Measurements from ENCODE around the gene RTKN2.

RTKN2 gene

DNA sequence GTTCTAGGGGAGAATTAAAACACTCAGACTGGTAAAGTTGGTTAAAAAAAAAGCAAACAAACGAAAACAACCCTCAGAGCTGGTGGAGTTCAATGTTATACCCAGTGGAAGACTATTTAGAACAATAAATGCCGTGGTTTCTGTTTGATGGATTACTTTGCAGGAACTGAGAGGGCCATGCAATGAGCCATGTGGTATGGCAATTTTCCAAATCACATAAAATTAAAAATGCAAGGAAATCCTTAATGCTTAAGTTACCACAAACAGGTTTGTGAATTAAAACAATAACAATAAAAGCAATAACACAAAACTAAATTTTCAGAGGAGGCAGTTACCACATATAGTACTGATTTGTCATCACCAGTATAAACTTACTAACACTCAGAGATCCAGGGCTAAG is 96.9 kb downstream of the RTKN2 start:
- TF ChIP-seq, protein P1, sequence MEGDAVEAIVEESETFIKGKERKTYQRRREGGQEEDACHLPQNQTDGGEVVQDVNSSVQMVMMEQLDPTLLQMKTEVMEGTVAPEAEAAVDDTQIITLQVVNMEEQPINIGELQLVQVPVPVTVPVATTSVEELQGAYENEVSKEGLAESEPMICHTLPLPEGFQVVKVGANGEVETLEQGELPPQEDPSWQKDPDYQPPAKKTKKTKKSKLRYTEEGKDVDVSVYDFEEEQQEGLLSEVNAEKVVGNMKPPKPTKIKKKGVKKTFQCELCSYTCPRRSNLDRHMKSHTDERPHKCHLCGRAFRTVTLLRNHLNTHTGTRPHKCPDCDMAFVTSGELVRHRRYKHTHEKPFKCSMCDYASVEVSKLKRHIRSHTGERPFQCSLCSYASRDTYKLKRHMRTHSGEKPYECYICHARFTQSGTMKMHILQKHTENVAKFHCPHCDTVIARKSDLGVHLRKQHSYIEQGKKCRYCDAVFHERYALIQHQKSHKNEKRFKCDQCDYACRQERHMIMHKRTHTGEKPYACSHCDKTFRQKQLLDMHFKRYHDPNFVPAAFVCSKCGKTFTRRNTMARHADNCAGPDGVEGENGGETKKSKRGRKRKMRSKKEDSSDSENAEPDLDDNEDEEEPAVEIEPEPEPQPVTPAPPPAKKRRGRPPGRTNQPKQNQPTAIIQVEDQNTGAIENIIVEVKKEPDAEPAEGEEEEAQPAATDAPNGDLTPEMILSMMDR (IDR thresholded peaks at IDR 0.05; ENCODE audit: insufficient read depth, low read length), result no peak
- TF ChIP-seq SPI1 (IDR thresholded peaks at IDR 0.05; ENCODE audit: borderline replicate concordance, low read depth) (no peak), POLR2AphosphoS5 (IDR thresholded peaks at IDR 0.05; ENCODE audit: low read depth) (no peak), GABPA (IDR thresholded peaks at IDR 0.05; ENCODE audit: low read depth) (no peak)
- TF ChIP-seq, protein P2, sequence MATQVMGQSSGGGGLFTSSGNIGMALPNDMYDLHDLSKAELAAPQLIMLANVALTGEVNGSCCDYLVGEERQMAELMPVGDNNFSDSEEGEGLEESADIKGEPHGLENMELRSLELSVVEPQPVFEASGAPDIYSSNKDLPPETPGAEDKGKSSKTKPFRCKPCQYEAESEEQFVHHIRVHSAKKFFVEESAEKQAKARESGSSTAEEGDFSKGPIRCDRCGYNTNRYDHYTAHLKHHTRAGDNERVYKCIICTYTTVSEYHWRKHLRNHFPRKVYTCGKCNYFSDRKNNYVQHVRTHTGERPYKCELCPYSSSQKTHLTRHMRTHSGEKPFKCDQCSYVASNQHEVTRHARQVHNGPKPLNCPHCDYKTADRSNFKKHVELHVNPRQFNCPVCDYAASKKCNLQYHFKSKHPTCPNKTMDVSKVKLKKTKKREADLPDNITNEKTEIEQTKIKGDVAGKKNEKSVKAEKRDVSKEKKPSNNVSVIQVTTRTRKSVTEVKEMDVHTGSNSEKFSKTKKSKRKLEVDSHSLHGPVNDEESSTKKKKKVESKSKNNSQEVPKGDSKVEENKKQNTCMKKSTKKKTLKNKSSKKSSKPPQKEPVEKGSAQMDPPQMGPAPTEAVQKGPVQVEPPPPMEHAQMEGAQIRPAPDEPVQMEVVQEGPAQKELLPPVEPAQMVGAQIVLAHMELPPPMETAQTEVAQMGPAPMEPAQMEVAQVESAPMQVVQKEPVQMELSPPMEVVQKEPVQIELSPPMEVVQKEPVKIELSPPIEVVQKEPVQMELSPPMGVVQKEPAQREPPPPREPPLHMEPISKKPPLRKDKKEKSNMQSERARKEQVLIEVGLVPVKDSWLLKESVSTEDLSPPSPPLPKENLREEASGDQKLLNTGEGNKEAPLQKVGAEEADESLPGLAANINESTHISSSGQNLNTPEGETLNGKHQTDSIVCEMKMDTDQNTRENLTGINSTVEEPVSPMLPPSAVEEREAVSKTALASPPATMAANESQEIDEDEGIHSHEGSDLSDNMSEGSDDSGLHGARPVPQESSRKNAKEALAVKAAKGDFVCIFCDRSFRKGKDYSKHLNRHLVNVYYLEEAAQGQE (IDR thresholded peaks at IDR 0.05; ENCODE audit: insufficient replicate concordance, low read depth), result no peak
- no peaks in the 10 kb centered on the region for H3K27me3 ChIP-seq (ENCODE audit: insufficient read depth, poor library complexity, severe bottlenecking)
- DNase-seq (ENCODE audit: low read depth in 1 of 2, low spot score in 1 of 2), result no peak
- no peak overlapping the region for H3K4me3 ChIP-seq (replicated peaks; ENCODE audit: insufficient read depth, low read length)
- no peak overlapping the region for H3K27ac ChIP-seq (replicated peaks)

DNA sequence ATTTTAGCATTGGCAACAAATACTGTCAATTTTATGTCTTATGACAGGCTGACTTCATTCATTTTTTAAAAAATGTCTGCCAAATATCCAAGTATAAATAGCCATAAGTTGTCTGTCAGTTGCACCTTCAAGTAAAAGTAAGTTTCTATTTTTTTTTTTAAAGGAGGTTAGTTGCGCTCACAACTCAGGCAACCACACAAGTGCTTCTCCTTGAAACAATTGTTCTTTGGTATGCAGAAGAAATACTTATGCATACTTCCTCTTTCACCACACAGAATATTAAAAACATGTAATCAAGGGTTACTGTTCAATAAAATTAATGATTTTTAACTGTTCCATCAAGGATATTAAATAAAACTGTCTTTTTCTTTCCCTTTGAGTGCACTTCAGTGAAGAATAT is 97.9 kb downstream of the RTKN2 start:
- TF ChIP-seq, protein P1 (IDR thresholded peaks at IDR 0.05; ENCODE audit: insufficient read depth, low read length), result no peak
- TF ChIP-seq POLR2AphosphoS5 (IDR thresholded peaks at IDR 0.05; ENCODE audit: low read depth), result no peak
- TF ChIP-seq, protein P2 (IDR thresholded peaks at IDR 0.05; ENCODE audit: insufficient replicate concordance, low read depth), result no peak
- TF ChIP-seq GABPA (IDR thresholded peaks at IDR 0.05; ENCODE audit: low read depth), result no peak
- TF ChIP-seq SPI1 (IDR thresholded peaks at IDR 0.05; ENCODE audit: borderline replicate concordance, low read depth), result no peak
- Histone ChIP-seq H3K4me3 (replicated peaks; ENCODE audit: insufficient read depth, low read length) (no peak overlapping the region), H3K27ac (replicated peaks) (no peak overlapping the region), H3K27me3 (ENCODE audit: insufficient read depth, poor library complexity, severe bottlenecking) (no peaks in the 10 kb centered on the region)
- DNase-seq (ENCODE audit: low read depth in 1 of 2, low spot score in 1 of 2), result no peak

DNA sequence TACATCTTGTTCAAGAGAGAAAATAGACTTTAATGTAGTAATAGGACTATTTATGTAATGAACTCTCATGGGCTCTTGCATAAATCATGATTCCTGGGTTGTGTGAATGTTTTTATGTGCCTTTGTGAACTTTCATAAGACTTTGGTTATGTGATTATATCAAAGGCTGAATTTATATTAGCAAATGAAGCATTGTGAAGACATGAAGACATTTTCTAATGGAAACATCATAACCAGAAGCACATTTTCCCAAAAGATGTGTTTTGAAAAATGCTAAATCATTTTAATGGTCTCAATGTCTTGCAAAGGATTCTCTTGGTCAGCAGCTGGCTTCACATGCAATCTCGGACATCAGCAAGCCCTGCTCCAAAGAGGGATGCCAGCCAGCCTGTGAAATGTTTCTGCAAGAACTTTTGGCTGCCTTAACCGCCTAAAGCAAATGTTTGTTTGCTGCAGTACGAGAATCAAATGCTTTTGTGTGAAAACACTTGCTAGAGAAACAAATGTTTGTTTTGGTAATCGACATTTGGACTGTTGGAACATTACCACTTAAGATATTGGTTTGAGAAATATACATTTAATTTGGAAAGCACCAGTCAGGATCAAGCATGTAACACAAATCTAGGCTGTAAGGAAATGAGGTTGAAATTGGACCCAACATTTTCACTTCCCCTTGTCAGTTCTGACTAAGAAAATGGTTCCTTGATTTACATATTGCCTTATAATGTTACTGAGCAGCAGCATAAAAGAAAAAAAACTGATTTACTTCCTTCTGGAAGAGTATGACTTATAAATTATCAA is 102.1 kb downstream of the RTKN2 start:
- Histone ChIP-seq H3K27me3 (ENCODE audit: insufficient read depth, poor library complexity, severe bottlenecking) (no peaks in the 10 kb centered on the region), H3K27ac (replicated peaks) (no peak overlapping the region), H3K4me3 (replicated peaks; ENCODE audit: insufficient read depth, low read length) (no peak overlapping the region)
- no peak for DNase-seq (ENCODE audit: low read depth in 1 of 2, low spot score in 1 of 2)
- TF ChIP-seq SPI1 (IDR thresholded peaks at IDR 0.05; ENCODE audit: borderline replicate concordance, low read depth) (no peak), GABPA (IDR thresholded peaks at IDR 0.05; ENCODE audit: low read depth) (no peak), POLR2AphosphoS5 (IDR thresholded peaks at IDR 0.05; ENCODE audit: low read depth) (no peak)
- TF ChIP-seq, protein P1 (IDR thresholded peaks at IDR 0.05; ENCODE audit: insufficient read depth, low read length), result no peak
- TF ChIP-seq, protein P2 (IDR thresholded peaks at IDR 0.05; ENCODE audit: insufficient replicate concordance, low read depth), result no peak

Measured in HL-60 (cell line).